ENCODE data around the gene HELZ.
"Not testable (repeated sequence)": the region's sequence is repeated elsewhere in the genome, so short reads cannot be mapped to it uniquely, and the experiment has no call there.

Gene HELZ

GRCh38 chr17:67224736-67225135 is 20.3 kb downstream of the HELZ start:
- DNase-seq, result no peak

- no peak for DNase-seq
Measured at GRCh38 chr17:67223924-67224323, 21.1 kb downstream of the HELZ start.

GRCh38 chr17:67221062-67221998 is 23.7 kb downstream of the HELZ start:
- no peak for DNase-seq

- no peak for DNase-seq
Measured at GRCh38 chr17:67218385-67218950, 26.5 kb downstream of the HELZ start.

- no peak for DNase-seq
Measured at GRCh38 chr17:67217446-67217845, 27.6 kb downstream of the HELZ start.

- no peak for DNase-seq
Measured at GRCh38 chr17:67216578-67217320, 28.2 kb downstream of the HELZ start.

- DNase-seq, result no peak
Measured at GRCh38 chr17:67215991-67216421, 29.0 kb downstream of the HELZ start.

- no peak for DNase-seq
Measured at GRCh38 chr17:67212714-67213417, 32.1 kb downstream of the HELZ start.

GRCh38 chr17:67212231-67212630 is 32.8 kb downstream of the HELZ start:
- DNase-seq, result no peak

- DNase-seq, result no peak
Measured at GRCh38 chr17:67211742-67212141, 33.3 kb downstream of the HELZ start.

GRCh38 chr17:67210915-67211314 is 34.1 kb downstream of the HELZ start:
- DNase-seq, result no peak

- no peak for DNase-seq
Measured at GRCh38 chr17:67208232-67208631, 36.8 kb downstream of the HELZ start.

- no peak for DNase-seq
Measured at GRCh38 chr17:67203818-67204217, 41.2 kb downstream of the HELZ start.

- no peak for DNase-seq
Measured at GRCh38 chr17:67202503-67202902, 42.5 kb downstream of the HELZ start.

- DNase-seq, result no peak
Measured at GRCh38 chr17:67200727-67201301, 44.2 kb downstream of the HELZ start.

GRCh38 chr17:67198131-67198530 is 46.9 kb downstream of the HELZ start:
- DNase-seq, result no peak

GRCh38 chr17:67197023-67197422 is 48.0 kb downstream of the HELZ start:
- DNase-seq, result not testable (repeated sequence)

GRCh38 chr17:67196422-67196821 is 48.6 kb downstream of the HELZ start:
- DNase-seq, result no peak

GRCh38 chr17:67194134-67194533 is 50.9 kb downstream of the HELZ start:
- no peak for DNase-seq

GRCh38 chr17:67187927-67188326 is 57.1 kb downstream of the HELZ start:
- no peak for DNase-seq

- no peak for DNase-seq
Measured at GRCh38 chr17:67186782-67187181, 58.2 kb downstream of the HELZ start.

GRCh38 chr17:67183531-67183930 is 61.5 kb downstream of the HELZ start:
- no peak for DNase-seq

- DNase-seq, result no peak
Measured at GRCh38 chr17:67181825-67182224, 63.2 kb downstream of the HELZ start.
